HG02571 (cell line): ENCODE data around the gene CD40.

ENCODE experiments used
- ATAC-seq: cut with Tn5 transposase; IDR thresholded peaks from one replicate; pipeline ENCODE4 v1.9.1; 2021; ENCODE audit warnings: mild to moderate bottlenecking, moderate library complexity; ENCODE audit not compliant: unreplicated experiment

Gene CD40

GRCh38 chr20:46142124-46142523 is 24.0 kb downstream of the CD40 start:
- ATAC-seq, result no peak

GRCh38 chr20:46144432-46145025 is 26.4 kb downstream of the CD40 start:
- no peak for ATAC-seq

GRCh38 chr20:46145713-46146112 is 27.6 kb downstream of the CD40 start:
- ATAC-seq, result no peak

GRCh38 chr20:46148313-46149208 is 30.4 kb downstream of the CD40 start:
- ATAC-seq, result no peak

- ATAC-seq, result no peak
Observed at GRCh38 chr20:46150943-46151342, 32.8 kb downstream of the CD40 start.

- ATAC-seq, result no peak
Observed at GRCh38 chr20:46151936-46152335, 33.8 kb downstream of the CD40 start.

GRCh38 chr20:46152824-46153586 is 34.9 kb downstream of the CD40 start:
- no peak for ATAC-seq

GRCh38 chr20:46154305-46154704 is 36.2 kb downstream of the CD40 start:
- ATAC-seq, result no peak

GRCh38 chr20:46154796-46155195 is 36.7 kb downstream of the CD40 start:
- ATAC-seq, result no peak

- ATAC-seq, result no peak
Observed at GRCh38 chr20:46156065-46156464, 38.0 kb downstream of the CD40 start.

GRCh38 chr20:46157076-46157592 is 39.0 kb downstream of the CD40 start:
- ATAC-seq, result no peak

GRCh38 chr20:46157625-46158024 is 39.5 kb downstream of the CD40 start:
- no peak for ATAC-seq

- ATAC-seq, result no peak
Observed at GRCh38 chr20:46158476-46158987, 40.4 kb downstream of the CD40 start.

- no peak for ATAC-seq
Observed at GRCh38 chr20:46159101-46159897, 41.2 kb downstream of the CD40 start.

GRCh38 chr20:46160661-46161060 is 42.5 kb downstream of the CD40 start:
- no peak for ATAC-seq

GRCh38 chr20:46161921-46162320 is 43.8 kb downstream of the CD40 start:
- ATAC-seq, result no peak

- no peak for ATAC-seq
Observed at GRCh38 chr20:46164254-46164653, 46.1 kb downstream of the CD40 start.

GRCh38 chr20:46167080-46167479 is 49.0 kb downstream of the CD40 start:
- ATAC-seq, result no peak

GRCh38 chr20:46168438-46168837 is 50.3 kb downstream of the CD40 start:
- no peak for ATAC-seq
